Measurements from ENCODE around the gene FMN1.

FMN1 gene

DNA sequence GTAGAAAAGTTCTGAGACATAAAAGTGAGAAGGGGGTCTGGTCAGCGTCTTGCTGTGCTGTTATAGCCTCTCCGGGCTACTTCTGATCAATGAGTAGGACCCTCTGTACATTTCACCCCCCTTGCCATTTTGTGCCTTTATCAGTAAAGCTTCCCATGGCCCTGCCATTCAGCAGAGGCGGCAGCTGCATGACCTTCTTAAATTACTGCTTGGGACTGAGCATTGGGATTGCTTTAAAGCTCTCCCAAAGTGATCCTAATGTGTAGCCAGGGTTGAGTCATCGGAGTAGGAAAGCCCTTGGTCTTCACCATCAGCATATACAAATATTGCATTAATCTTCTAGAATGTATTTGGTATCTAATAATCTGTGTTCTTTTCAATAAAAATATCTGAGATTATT is 70.2 kb downstream of the FMN1 start:
- H3K4me3 ChIP-seq (ENCODE audit: control insufficient read depth, low read depth, low read length) = no peak overlapping the region
- TF ChIP-seq, protein P1, sequence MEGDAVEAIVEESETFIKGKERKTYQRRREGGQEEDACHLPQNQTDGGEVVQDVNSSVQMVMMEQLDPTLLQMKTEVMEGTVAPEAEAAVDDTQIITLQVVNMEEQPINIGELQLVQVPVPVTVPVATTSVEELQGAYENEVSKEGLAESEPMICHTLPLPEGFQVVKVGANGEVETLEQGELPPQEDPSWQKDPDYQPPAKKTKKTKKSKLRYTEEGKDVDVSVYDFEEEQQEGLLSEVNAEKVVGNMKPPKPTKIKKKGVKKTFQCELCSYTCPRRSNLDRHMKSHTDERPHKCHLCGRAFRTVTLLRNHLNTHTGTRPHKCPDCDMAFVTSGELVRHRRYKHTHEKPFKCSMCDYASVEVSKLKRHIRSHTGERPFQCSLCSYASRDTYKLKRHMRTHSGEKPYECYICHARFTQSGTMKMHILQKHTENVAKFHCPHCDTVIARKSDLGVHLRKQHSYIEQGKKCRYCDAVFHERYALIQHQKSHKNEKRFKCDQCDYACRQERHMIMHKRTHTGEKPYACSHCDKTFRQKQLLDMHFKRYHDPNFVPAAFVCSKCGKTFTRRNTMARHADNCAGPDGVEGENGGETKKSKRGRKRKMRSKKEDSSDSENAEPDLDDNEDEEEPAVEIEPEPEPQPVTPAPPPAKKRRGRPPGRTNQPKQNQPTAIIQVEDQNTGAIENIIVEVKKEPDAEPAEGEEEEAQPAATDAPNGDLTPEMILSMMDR (IDR thresholded peaks at IDR 0.05; ENCODE audit: control insufficient read depth, insufficient read depth, low read depth, low read length, missing control alignments) = no peak
- DNase-seq (ENCODE audit: low read depth) = no peak

DNA sequence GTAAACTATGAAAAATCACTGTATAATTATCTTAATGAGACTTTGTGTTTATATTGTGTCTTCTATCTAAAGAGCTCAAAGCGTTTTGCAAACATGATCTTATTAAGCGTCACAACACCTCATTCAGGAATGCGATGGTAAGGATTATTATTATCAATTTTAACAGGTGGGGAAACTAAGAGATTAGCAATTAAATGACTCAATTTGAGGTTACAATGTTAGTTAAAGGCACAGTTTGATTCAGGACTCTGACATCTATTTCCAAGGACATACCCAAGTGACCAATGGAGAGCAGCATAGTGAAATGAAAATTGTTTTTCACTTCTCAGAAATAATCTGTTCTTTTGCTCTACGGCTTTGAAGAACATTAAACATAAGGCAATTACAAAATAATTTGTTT is 74.6 kb downstream of the FMN1 start:
- no peak overlapping the region for H3K4me3 ChIP-seq (ENCODE audit: control insufficient read depth, low read depth, low read length)
- TF ChIP-seq, protein P1 (IDR thresholded peaks at IDR 0.05; ENCODE audit: control insufficient read depth, insufficient read depth, low read depth, low read length, missing control alignments) = no peak
- no peak for DNase-seq (ENCODE audit: low read depth)

DNA sequence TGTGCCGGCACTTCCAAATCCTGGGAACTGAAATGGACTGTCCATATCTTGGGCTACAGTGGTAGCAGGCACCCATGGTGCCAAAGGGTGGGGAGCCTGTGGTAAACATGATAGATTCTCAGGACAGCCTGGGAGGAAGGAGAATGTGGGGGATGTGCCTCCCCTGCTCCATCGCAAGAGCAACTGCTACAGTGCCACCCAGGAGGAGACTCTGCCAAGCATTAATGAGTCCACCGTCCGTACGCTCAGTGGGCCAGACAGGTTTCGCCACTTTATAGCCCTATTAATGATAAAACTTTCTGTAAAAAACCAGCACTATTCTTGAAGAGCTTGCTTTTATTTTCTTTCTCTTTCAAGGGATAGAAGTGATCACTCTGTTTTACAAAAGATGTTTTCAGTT is 75.2 kb downstream of the FMN1 start:
- H3K4me3 ChIP-seq (ENCODE audit: control insufficient read depth, low read depth, low read length) = no peak overlapping the region
- TF ChIP-seq, protein P1 (IDR thresholded peaks at IDR 0.05; ENCODE audit: control insufficient read depth, insufficient read depth, low read depth, low read length, missing control alignments) = no peak

DNA sequence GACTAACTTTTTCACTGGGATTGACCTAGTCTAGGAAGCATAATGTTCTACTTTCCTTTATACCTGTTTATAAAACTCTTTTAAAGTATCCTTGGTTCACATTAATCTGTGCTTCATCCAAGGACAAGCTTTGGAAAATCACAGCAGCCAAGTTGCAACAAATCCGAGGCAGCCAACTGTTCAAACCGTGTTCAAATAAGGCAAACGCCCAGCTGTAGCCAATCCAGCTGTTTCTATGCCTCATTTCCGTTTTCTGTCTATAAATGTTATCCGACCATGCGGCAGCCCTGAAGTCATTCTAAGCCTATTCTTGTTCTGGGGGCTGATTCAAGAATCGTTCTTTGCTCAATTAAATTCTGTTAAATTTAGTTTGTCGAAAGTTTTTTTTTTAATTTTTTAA is 78.3 kb downstream of the FMN1 start:
- DNase-seq (ENCODE audit: low read depth) = no peak
- H3K4me3 ChIP-seq (ENCODE audit: control insufficient read depth, low read depth, low read length) = no peak overlapping the region
- TF ChIP-seq, protein P1 (IDR thresholded peaks at IDR 0.05; ENCODE audit: control insufficient read depth, insufficient read depth, low read depth, low read length, missing control alignments) = no peak

More for the DNA sequence above, 75.2 kb downstream of the FMN1 start:
- no peak for DNase-seq (ENCODE audit: low read depth)

DNA sequence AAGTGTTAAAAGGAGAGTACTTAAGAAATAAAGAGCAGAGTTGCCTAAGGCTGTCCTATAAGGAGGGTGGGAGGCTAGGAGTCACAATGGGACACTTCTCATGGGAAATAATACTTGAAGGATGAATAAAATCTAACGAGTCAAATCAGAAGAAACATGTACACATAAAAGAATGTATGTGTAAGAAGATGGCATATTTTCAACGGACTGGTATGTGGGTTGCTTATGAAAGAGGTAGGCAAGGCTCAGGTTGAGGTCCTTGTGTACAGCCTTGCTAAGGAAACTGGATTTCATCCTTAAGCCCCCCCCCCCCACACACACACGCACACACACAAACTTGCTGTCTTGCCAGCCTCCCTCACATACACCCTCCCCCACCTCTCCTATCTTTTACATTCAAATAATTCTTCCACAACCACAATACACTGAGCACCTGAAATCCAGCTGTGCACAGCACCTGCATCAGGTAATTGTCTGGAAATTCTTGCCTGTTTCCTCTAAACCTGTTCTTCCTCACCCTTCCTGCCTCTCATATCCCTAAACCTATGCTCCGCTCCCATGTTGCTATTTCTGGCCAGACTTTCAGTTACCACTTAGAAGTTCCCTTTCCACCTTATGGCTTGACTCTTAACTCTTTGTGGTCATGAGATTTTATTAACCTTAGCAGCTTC is 79.2 kb downstream of the FMN1 start:
- no peak overlapping the region for H3K4me3 ChIP-seq (ENCODE audit: control insufficient read depth, low read depth, low read length)
- no peak for DNase-seq (ENCODE audit: low read depth)
- TF ChIP-seq, protein P1 (IDR thresholded peaks at IDR 0.05; ENCODE audit: control insufficient read depth, insufficient read depth, low read depth, low read length, missing control alignments) = no peak

DNA sequence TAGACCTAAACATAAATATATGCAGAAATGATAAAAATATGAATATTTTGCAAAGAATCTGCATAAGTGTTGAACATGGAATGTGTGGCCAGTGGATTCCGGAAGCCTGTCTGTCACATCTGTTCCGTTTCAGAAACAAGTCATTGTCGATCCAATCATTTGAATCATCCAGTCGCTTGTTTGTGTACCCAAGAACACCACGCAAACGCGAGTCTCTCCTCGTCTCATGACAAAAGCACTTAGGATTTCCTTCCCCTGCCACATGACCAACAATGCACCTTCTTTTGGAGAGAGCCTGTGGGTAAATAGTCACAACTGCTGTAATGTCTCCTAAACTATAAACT is 80.2 kb downstream of the FMN1 start:
- DNase-seq (ENCODE audit: low read depth) = no peak

More for the DNA sequence above, 80.2 kb downstream of the FMN1 start:
- TF ChIP-seq, protein P1 (IDR thresholded peaks at IDR 0.05; ENCODE audit: control insufficient read depth, insufficient read depth, low read depth, low read length, missing control alignments) = no peak
- H3K4me3 ChIP-seq (ENCODE audit: control insufficient read depth, low read depth, low read length) = no peak overlapping the region

Data from AG09309 (cell line).